ENCODE results near the gene SLC25A22.

Gene SLC25A22

DNA sequence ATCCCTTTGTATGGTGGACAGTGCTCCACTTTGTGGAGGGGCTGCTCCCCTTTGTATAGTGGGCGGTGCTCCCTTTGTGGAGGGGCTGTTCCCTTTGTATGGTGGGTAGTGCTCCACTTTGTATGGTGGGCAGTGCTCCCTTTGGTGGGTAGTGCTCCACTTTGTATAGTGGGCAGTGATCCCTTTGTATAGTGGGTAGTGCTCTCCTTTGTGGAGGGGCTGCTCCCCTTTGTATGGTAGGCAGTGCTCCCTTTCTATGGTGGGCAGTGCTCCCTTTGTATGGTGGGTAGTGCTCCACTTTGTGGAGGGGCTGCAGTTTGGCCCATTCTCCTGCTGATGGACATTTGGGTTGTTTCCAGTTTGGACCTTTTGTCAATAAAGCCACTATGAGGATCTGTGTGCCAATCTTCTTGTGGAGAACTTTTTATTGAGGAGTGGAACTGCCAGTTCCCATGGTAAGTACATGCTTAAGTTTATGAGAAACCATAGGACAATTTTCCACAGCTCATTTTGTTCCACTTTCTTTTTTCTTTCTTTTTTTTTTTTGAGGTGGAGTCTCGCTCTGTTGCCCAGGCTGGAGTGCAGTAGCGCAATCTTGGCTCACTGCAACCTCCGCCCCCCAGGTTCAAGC lies 55.4 kb downstream of the SLC25A22 start:
- no peak overlapping the region for H3K27ac ChIP-seq (replicated peaks)
- TF ChIP-seq, protein P1, sequence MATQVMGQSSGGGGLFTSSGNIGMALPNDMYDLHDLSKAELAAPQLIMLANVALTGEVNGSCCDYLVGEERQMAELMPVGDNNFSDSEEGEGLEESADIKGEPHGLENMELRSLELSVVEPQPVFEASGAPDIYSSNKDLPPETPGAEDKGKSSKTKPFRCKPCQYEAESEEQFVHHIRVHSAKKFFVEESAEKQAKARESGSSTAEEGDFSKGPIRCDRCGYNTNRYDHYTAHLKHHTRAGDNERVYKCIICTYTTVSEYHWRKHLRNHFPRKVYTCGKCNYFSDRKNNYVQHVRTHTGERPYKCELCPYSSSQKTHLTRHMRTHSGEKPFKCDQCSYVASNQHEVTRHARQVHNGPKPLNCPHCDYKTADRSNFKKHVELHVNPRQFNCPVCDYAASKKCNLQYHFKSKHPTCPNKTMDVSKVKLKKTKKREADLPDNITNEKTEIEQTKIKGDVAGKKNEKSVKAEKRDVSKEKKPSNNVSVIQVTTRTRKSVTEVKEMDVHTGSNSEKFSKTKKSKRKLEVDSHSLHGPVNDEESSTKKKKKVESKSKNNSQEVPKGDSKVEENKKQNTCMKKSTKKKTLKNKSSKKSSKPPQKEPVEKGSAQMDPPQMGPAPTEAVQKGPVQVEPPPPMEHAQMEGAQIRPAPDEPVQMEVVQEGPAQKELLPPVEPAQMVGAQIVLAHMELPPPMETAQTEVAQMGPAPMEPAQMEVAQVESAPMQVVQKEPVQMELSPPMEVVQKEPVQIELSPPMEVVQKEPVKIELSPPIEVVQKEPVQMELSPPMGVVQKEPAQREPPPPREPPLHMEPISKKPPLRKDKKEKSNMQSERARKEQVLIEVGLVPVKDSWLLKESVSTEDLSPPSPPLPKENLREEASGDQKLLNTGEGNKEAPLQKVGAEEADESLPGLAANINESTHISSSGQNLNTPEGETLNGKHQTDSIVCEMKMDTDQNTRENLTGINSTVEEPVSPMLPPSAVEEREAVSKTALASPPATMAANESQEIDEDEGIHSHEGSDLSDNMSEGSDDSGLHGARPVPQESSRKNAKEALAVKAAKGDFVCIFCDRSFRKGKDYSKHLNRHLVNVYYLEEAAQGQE (IDR thresholded peaks at IDR 0.05; ENCODE audit: insufficient replicate concordance, low read depth): no peak
- no peak for TF ChIP-seq GABPA (IDR thresholded peaks at IDR 0.05; ENCODE audit: low read depth)
- no peak overlapping the region for H3K4me3 ChIP-seq (replicated peaks; ENCODE audit: insufficient read depth, low read length)
- no peak for DNase-seq (ENCODE audit: low read depth in 1 of 2, low spot score in 1 of 2)
- no peaks in the 10 kb centered on the region for H3K27me3 ChIP-seq (ENCODE audit: insufficient read depth, poor library complexity, severe bottlenecking)

GRCh38 chr11:742156-742546 lies 55.9 kb downstream of the SLC25A22 start:
- Histone ChIP-seq H3K27ac (replicated peaks) (no peak overlapping the region), H3K27me3 (ENCODE audit: insufficient read depth, poor library complexity, severe bottlenecking) (no peaks in the 10 kb centered on the region), H3K4me3 (replicated peaks; ENCODE audit: insufficient read depth, low read length) (no peak overlapping the region)
- DNase-seq (ENCODE audit: low read depth in 1 of 2, low spot score in 1 of 2): no peak
- TF ChIP-seq GABPA (IDR thresholded peaks at IDR 0.05; ENCODE audit: low read depth) (no peak), SPI1 (IDR thresholded peaks at IDR 0.05; ENCODE audit: borderline replicate concordance, low read depth) (no peak), POLR2AphosphoS5 (IDR thresholded peaks at IDR 0.05; ENCODE audit: low read depth) (no peak)
- TF ChIP-seq, protein P2, sequence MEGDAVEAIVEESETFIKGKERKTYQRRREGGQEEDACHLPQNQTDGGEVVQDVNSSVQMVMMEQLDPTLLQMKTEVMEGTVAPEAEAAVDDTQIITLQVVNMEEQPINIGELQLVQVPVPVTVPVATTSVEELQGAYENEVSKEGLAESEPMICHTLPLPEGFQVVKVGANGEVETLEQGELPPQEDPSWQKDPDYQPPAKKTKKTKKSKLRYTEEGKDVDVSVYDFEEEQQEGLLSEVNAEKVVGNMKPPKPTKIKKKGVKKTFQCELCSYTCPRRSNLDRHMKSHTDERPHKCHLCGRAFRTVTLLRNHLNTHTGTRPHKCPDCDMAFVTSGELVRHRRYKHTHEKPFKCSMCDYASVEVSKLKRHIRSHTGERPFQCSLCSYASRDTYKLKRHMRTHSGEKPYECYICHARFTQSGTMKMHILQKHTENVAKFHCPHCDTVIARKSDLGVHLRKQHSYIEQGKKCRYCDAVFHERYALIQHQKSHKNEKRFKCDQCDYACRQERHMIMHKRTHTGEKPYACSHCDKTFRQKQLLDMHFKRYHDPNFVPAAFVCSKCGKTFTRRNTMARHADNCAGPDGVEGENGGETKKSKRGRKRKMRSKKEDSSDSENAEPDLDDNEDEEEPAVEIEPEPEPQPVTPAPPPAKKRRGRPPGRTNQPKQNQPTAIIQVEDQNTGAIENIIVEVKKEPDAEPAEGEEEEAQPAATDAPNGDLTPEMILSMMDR (IDR thresholded peaks at IDR 0.05; ENCODE audit: insufficient read depth, low read length): no peak
- TF ChIP-seq, protein P1 (IDR thresholded peaks at IDR 0.05; ENCODE audit: insufficient replicate concordance, low read depth): no peak
